Measurements from ENCODE around the gene CYBC1. TPM values are rescaled to one million over a fixed set of nuclear protein-coding genes. Genes with fewer than 3 reads are reported as not detected.

The CYBC1 gene
- total RNA-seq, 1 donor from 2014 or later: 31.3 TPM

DNA sequence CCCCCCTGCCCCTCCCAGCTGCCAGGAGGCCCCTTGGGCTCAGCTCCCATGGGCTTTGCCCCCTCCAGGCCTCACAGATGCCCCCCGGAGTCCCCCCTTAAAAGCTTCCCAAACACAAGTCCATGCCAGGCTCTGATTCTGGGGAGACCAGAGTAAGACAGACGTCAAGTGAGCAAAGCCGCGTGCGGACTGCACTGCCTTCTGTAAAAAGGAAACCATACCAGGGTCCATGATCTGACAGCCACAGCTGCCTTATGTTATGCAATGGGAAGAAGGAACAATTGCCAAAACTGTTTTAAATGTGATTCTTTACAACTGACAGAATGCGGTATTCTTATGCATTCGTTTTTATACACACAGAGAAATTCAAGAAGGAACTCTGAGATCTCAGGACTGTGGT lies 50.3 kb downstream of the CYBC1 start:
- TF ChIP-seq, protein P1, sequence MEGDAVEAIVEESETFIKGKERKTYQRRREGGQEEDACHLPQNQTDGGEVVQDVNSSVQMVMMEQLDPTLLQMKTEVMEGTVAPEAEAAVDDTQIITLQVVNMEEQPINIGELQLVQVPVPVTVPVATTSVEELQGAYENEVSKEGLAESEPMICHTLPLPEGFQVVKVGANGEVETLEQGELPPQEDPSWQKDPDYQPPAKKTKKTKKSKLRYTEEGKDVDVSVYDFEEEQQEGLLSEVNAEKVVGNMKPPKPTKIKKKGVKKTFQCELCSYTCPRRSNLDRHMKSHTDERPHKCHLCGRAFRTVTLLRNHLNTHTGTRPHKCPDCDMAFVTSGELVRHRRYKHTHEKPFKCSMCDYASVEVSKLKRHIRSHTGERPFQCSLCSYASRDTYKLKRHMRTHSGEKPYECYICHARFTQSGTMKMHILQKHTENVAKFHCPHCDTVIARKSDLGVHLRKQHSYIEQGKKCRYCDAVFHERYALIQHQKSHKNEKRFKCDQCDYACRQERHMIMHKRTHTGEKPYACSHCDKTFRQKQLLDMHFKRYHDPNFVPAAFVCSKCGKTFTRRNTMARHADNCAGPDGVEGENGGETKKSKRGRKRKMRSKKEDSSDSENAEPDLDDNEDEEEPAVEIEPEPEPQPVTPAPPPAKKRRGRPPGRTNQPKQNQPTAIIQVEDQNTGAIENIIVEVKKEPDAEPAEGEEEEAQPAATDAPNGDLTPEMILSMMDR (IDR thresholded peaks at IDR 0.05; ENCODE audit: insufficient read depth, low read length, severe bottlenecking): no peak
- no peak overlapping the region for H3K4me3 ChIP-seq (ENCODE audit: low read depth, low read length)
- DNase-seq (ENCODE audit: low read depth) (no peak), FAIRE-seq (no peak)
- H3K36me3 ChIP-seq (ENCODE audit: control insufficient read depth, insufficient read depth, low read length): peaks cover 9% of the 10 kb centered on the region
- H3K27me3 ChIP-seq (ENCODE audit: control insufficient read depth, insufficient read depth, low read length): no peaks in the 10 kb centered on the region

DNA sequence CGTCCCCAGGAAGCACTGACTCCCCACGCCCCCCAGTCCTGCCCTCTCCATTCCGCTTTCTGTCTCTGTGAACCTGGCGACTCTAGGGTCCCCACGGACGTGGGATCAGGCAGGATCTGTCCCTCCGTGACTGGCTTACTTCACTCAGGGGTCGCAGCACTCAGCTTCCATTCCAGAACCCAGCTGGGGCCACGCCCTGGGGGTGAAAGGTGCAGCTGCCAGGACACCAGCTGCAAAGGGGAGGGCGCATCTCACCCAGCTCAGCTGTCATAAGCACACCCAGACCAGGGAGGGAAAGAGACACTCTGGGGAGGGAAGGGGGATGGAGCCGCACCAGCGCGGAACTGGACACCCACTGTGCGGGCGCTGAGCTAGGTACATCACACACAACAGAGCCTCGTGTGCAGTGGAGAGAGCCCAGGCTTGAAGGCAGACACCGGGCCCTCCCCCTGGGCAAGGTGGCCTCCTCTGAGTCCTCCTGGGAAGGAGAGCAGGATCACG lies 50.9 kb downstream of the CYBC1 start:
- Histone ChIP-seq H3K4me3 (ENCODE audit: low read depth, low read length) (no peak overlapping the region), H3K36me3 (ENCODE audit: control insufficient read depth, insufficient read depth, low read length) (peaks cover 9% of the 10 kb centered on the region), H3K27me3 (ENCODE audit: control insufficient read depth, insufficient read depth, low read length) (no peaks in the 10 kb centered on the region)
- FAIRE-seq: no peak
- TF ChIP-seq, protein P1 (IDR thresholded peaks at IDR 0.05; ENCODE audit: insufficient read depth, low read length, severe bottlenecking): no peak
- DNase-seq (ENCODE audit: low read depth): no peak

- TF ChIP-seq, protein P1 (IDR thresholded peaks at IDR 0.05; ENCODE audit: insufficient read depth, low read length, severe bottlenecking): no peak
- FAIRE-seq: no peak
- H3K36me3 ChIP-seq (ENCODE audit: control insufficient read depth, insufficient read depth, low read length): peaks cover 11% of the 10 kb centered on the region
- no peak overlapping the region for H3K4me3 ChIP-seq (ENCODE audit: low read depth, low read length)
- no peaks in the 10 kb centered on the region for H3K27me3 ChIP-seq (ENCODE audit: control insufficient read depth, insufficient read depth, low read length)
- no peak for DNase-seq (ENCODE audit: low read depth)
These were observed 51.5 kb downstream of the CYBC1 start for GRCh38 chr17:82399041-82399441.

- TF ChIP-seq, protein P1 (IDR thresholded peaks at IDR 0.05; ENCODE audit: insufficient read depth, low read length, severe bottlenecking): no peak
- H3K27me3 ChIP-seq (ENCODE audit: control insufficient read depth, insufficient read depth, low read length): no peaks in the 10 kb centered on the region
- DNase-seq (ENCODE audit: low read depth): no peak
- H3K36me3 ChIP-seq (ENCODE audit: control insufficient read depth, insufficient read depth, low read length): peaks cover 4% of the 10 kb centered on the region
- FAIRE-seq: no peak
- no peak overlapping the region for H3K4me3 ChIP-seq (ENCODE audit: low read depth, low read length)
These were observed 52.9 kb downstream of the CYBC1 start for GRCh38 chr17:82397449-82398335.

GRCh38 chr17:82396601-82397435 lies 53.7 kb downstream of the CYBC1 start:
- H3K36me3 ChIP-seq (ENCODE audit: control insufficient read depth, insufficient read depth, low read length): peaks cover 4% of the 10 kb centered on the region
- no peak overlapping the region for H3K4me3 ChIP-seq (ENCODE audit: low read depth, low read length)
- TF ChIP-seq, protein P1 (IDR thresholded peaks at IDR 0.05; ENCODE audit: insufficient read depth, low read length, severe bottlenecking): no peak
- DNase-seq (ENCODE audit: low read depth): no peak
- no peaks in the 10 kb centered on the region for H3K27me3 ChIP-seq (ENCODE audit: control insufficient read depth, insufficient read depth, low read length)
- no peak for FAIRE-seq

Measured in bronchial epithelial cell (primary cell).